HG02840 (cell line): ENCODE measurements around the gene OTUD7B.
A peak's percentile ranks its signal among the peaks of the same experiment; 100 is the strongest.
"Not testable (repeated sequence)": the region's sequence is repeated elsewhere in the genome, so short reads cannot be mapped to it uniquely, and the experiment has no call there.

Source experiments
- ATAC-seq: cut with Tn5 transposase; IDR thresholded peaks from one replicate; pipeline ENCODE4 v1.9.1; 2021; ENCODE audit warnings: mild to moderate bottlenecking, moderate library complexity, moderate number of reproducible peaks; ENCODE audit not compliant: unreplicated experiment, low FRiP score

The OTUD7B gene

DNA sequence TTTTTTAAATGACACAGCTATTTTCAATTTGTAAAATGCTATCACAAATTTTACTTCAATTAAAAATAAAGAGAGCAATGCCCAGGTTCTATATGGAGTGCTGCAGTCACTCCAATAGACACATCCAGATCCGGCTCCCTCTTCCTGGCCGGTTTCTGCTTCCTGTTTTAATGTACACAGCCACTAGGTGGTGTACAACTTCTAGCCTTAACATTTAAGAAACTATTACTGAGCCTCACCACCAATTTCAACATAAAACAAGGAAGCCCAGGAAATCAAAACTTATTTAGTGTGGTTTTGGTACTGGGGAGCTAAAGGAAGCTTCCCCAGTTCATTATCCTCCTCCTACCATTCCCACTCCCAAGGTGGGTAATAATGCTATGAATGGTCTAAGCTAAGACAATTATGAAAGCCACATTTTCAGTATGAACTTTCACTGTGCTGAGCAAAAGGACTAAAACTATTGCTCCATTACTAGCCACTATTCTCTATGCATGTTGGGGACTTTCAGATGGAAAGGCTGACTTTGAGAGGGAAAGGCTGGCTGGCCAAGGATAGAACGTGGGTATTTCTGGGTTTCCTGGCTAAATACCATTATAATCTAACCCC, 48.4 kb downstream of the OTUD7B start:
- no peak for ATAC-seq

GRCh38 chr1:149957548-149957947, 53.0 kb downstream of the OTUD7B start:
- ATAC-seq, result not testable (repeated sequence)

GRCh38 chr1:149949911-149950310, 60.6 kb downstream of the OTUD7B start:
- no peak for ATAC-seq

GRCh38 chr1:149945206-149945605, 65.3 kb downstream of the OTUD7B start:
- ATAC-seq, result no peak

- no peak for ATAC-seq
These were observed 67.6 kb downstream of the OTUD7B start for GRCh38 chr1:149942885-149943284.

- ATAC-seq, result no peak
These were observed 68.3 kb downstream of the OTUD7B start for GRCh38 chr1:149942207-149942606.

- no peak for ATAC-seq
These were observed 70.1 kb downstream of the OTUD7B start for GRCh38 chr1:149940427-149940826.

- not testable (repeated sequence) for ATAC-seq
These were observed 71.9 kb downstream of the OTUD7B start for GRCh38 chr1:149938668-149939003.

DNA sequence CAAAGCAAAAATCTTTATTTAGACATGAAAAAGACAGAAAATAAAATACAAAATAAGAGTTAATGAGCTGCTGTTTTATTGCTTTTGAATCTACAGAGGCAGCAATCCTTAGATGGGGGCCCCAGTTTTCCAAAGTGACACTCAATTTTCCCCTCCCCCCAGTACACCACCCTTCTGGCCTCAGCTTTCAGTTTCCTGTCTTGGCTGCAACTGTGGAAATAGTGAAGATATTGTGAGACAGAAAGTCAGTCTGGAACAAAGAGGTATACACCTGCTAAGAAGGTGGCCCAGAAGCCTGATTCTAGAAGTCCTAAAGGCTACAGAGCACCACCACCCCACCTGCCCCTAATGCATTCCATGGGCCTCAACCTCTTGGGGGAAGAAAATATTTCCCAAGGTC, 72.8 kb downstream of the OTUD7B start:
- no peak for ATAC-seq

- no peak for ATAC-seq
These were observed 73.4 kb downstream of the OTUD7B start for GRCh38 chr1:149936992-149937705.

DNA sequence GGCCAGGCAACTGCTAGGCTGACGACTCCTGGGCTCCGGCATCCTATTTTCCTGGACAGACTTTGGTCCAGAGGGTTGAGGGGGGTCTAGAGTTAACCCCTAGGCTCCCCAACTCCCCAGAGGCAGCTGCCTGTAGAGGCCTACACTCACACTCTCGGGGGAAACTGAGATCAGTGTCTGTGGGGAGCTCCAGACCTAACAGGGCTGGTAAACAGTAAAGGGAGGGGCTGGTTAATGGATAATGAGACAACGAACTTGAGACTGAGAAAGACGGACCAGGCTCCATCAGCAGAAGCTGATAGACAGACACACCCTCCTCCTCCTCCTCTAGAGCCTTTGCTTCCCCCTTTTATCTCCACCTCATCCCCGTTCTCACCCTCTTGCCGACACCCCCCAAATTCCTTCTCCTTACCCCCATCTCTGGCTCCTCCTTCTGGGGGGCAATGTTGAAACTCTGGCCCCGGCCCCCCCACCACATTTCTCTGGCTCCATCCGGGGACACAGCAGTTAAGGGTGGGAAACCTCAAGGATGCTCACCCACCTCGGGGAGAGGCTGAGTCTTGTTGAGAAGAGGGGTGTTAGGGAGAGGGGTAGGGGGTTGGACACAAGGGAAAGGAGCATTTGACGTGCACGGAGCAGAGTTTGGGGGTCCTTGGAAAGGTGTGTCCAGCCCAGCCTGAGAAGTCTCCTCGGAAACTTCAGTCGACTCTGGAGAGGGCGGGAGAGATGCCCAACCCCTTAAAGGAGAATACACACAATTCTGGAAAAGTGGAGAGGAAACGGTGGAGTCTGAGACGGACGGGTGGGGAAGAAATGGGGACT, 74.1 kb downstream of the OTUD7B start, which contains the start of gene MTMR11:
Gene MTMR11 (minus strand): TSS at position 710 of the 822 bp plus-strand sequence. CDS start 232 bp downstream, at position 478.
- no peak for ATAC-seq

DNA sequence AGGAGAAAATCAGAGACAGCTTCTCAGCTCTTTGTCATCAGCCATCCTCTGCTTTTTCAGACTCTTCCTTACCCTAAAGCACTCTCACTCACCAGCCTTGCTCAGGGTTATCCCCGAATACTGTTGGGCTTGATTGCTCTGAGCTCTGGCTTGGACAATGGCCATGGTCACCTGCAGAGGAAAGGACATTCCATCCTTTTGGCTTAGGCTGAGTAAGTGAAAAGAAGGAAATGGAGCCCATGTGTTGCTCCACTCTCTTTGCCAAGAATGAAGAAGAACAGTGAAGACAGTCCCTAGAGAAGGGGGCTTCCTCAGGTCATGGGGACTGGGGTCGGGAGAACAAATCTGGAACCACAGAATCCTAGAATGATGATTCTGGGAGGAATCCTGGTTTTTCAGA, 76.2 kb downstream of the OTUD7B start:
- ATAC-seq, result no peak

- ATAC-seq, result no peak
These were observed 77.3 kb downstream of the OTUD7B start for GRCh38 chr1:149933208-149933607.

DNA sequence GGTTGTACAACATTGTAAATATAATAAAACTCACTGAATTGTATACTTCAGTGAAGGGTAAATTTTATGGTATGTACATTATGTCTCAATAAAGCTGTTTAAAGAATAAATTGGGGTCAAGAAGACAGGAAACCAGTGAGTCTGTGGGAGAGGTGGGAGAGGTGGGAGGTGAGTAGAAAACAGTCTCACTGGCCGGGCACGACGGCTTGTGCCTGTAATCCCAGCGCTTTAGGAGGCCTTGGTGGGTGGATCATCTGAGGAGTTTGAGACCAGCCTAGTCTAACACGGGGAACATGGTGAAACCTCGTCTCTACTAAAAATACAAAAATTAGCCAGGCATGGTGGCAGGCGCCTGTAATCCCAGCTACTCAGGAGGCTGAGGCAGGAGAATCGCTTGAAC, 78.1 kb downstream of the OTUD7B start:
- no peak for ATAC-seq

DNA sequence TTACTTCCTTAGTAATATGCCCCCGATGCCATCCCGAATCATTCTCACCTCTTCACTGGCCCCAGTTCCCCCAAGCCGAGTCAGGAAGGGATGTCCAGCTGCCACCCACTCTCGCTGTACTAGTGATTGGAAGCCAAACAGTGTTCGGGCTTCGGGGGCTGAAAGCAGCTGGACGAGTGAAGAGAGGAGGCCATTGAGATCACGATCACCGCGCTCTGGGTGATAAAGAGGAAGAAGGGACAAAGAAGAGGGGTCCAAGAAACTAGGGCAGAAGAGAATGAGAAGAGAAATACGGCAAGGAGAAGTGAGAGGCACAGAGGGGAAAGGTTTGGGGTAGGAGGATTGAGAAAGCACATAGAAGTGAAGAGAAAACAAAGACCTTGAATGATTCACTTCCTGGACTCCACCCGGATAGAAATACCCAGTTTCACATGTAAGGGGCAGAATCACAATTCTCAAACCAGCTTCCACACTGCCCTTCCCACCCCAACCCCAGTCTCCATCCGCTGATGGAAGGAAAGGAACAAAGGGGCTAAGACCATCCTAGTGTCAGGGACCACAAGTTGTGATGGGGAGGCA, 79.2 kb downstream of the OTUD7B start:
- no peak for ATAC-seq

GRCh38 chr1:149929856-149930255, 80.7 kb downstream of the OTUD7B start:
- ATAC-seq, result no peak

DNA sequence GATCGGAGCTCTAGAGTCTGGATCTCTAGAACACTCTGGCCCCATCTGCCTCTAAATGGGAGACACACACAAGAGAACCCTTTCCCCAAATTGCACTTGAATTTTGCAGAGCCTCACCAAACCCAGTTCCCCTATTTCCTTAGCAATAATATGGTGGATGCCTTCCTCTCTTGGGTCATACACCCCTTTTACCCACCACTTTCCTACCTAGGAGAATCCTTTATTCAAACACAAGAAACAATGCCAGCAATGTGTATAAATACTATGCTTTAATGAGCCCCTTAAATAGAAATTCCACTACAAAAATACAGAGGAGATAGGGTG, 82.2 kb downstream of the OTUD7B start:
- ATAC-seq, result no peak

DNA sequence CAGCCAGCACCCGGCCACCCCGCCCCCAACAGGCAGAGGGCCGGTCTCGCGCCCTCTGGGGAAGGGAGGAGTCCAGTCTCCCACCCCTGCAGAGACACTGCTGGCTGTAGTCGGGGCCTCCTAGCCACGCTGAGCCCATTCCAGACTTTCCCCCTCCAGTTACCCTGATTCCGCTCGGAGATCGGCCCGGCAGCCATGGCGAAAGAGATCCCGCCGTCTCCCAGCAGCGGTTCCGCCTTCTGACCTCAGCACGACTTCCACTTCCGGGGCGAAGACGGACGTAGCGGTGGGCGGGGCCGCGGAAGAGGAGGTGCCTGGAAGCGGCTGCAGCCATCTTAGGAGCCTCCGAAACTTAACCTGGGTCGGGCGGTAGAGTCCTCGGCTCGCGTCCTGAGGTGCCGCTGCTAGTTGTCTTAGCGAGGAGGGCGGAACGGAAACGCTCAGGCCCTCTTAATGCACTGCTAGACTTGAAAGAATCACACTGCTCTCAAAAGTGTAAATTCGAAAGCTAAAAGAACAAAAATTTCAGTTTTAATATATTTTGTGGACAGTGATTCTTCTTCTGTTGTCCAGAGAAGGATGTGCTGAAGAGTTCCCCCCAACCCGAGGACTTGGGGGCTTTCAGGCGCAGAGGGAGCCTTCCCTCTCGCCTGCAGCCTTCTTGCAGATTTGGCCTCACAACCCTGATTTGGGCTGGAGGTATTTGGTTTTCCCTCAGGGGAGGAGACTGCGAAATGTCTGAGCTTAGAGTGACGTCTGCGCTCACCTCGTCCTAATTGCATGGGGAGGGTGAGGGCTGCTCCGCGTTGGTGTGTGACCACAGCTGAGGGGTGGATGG, 82.7 kb downstream of the OTUD7B start, which contains the start of gene SF3B4:
Gene SF3B4 (minus strand): TSS at position 241 of the 838 bp plus-strand sequence. CDS start 44 bp downstream, at position 197.
- peak; percentile 83 for ATAC-seq

DNA sequence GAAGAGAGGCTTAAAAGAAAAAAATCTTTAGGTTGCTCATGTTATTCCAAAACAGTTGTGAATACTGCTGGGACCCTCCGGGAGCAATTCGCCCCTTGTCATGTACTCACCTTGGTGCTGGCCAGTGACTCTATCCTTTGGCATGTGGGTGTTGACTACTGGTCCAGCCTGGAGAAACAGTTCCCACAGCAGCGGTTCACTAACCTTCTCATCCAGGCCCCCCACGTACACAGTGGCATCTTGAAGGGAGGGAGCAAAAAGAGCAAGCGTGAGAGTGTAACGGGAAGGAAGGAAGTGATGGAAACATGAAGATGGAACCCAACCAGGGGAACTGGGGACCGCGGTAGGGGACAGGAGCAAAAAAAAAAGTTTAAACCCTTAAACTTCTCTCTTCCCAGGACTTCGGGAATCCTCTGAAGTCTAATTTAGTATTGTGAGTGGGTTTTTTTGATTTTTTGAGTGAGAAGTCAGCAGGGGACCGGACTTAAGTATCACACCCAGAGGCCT, 83.4 kb downstream of the OTUD7B start:
- no peak for ATAC-seq

GRCh38 chr1:149926296-149926695, 84.2 kb downstream of the OTUD7B start:
- no peak for ATAC-seq
